Heart right ventricle (tissue), 16 donors: ENCODE results near the gene SYT6. TPM values are rescaled to one million over a fixed set of nuclear protein-coding genes. Genes with fewer than 3 reads are reported as not detected.

Experiments used
- ATAC-seq, 8 donors: fragments of 200-7000 bp; cut with Tn5 transposase; one replicate each; pipeline ENCODE4 v1.9.1; 2020; ENCODE audit warnings: mild to moderate bottlenecking in 8 of 8, moderate library complexity in 8 of 8, moderate number of reproducible peaks in 1 of 8
- DNase-seq, 2 donors: peaks; one replicate each; pipeline ENCODE4 v3.0.0-alpha.2; 2020
- H3K27ac ChIP-seq, 10 donors: fragments of 200-600 bp; sonication (generic) in 2 of 10; one replicate each; pipeline versions ENCODE4 v1.5.0 to v1.8.0; 2020 to 2022; ENCODE audit warnings: mild to moderate bottlenecking in 3 of 10
- H3K27me3 ChIP-seq, 7 donors: fragments of 200-600 bp; one replicate each; pipeline ENCODE4 v1.8.0; 2021 to 2022; ENCODE audit warnings: mild to moderate bottlenecking in 2 of 7
- H3K36me3 ChIP-seq, 9 donors: fragments of 200-600 bp; sonication (generic) in 1 of 9; one replicate each; pipeline versions ENCODE4 v1.5.0 to v1.8.0; 2020 to 2022; ENCODE audit warnings: mild to moderate bottlenecking in 2 of 9
- H3K4me1 ChIP-seq, 9 donors: fragments of 200-600 bp; sonication (generic) in 1 of 9; one replicate each; pipeline versions ENCODE4 v1.5.0 to v1.8.0; 2020 to 2022; ENCODE audit warnings: mild to moderate bottlenecking in 4 of 9
- H3K4me3 ChIP-seq, 10 donors: fragments of 200-600 bp; sonication (generic) in 2 of 10; one replicate each; pipeline versions ENCODE4 v1.5.0 to v1.8.0; 2020 to 2022; ENCODE audit warnings: mild to moderate bottlenecking in 7 of 10, moderate library complexity in 2 of 10
- H3K9me3 ChIP-seq, 11 donors: fragments of 200-600 bp in 10 of 11; sonication (generic) in 2 of 11; one replicate each; pipeline versions ENCODE4 v1.5.0 to v1.8.0; 2013 to 2022; ENCODE audit warnings: mild to moderate bottlenecking in 2 of 11, control low read depth in 1 of 11, moderate library complexity in 1 of 11
- CTCF ChIP-seq, 9 donors: fragments of 200-600 bp; sonication (generic) in 2 of 9; IDR thresholded peaks; one replicate each; pipeline versions ENCODE4 v1.5.0 to v1.8.0; 2021 to 2022; ENCODE audit warnings: antibody characterized with exemption in 9 of 9, mild to moderate bottlenecking in 5 of 9, moderate library complexity in 1 of 9
- WGBS, 2 donors: extraction: QIAGEN DNeasy Blood & Tissue Kit; methylation state at CpG; one replicate each; pipeline ENCODE4 v1.1.7; 2013; ENCODE audit warnings: inconsistent platforms in 1 of 2; 5-methylcytosine and 5-hydroxymethylcytosine counted together
- intact Hi-C, 10 donors: fragments of 100-400 bp; cut with DNase I; formaldehyde crosslinking; loops; one replicate each; pipeline versions ENCODE4 v1.11.1 to v1.14.2; 2022
- polyA plus RNA-seq, 2 donors: library from polyadenylated mRNA; stranded (reverse); fragments of 200-250 nt; gene quantifications; one replicate each; pipeline ENCODE4 v1.2.3, GENCODE V29; 2013
- total RNA-seq, 10 donors: library from RNA; stranded (reverse); fragmentation: NEBNext Ultra II Directional in 3 of 10; extraction: Animal tissue kit (Norgen Biotek cat#: 25700) in 3 of 10; gene quantifications; one replicate each; pipeline versions ENCODE4 v1.2.1 to v1.2.4, GENCODE V29; 2021 to 2023
- donor health status: Arrhythmogenic right ventricular cardiomyopathy.
- donor health status: ischemic (EF 13 %, LVEDD 7.1; RV severe dilation, severe dysfunction).
- donor health status: healthy with polysubstance abuse.
- donor health status: DM: no; HTN: yes; CAD: no.
- donor health status: DM: no; HTN: no; CAD: no.
- donor health status: ischemic (EF 25% LVEDD 6.9; RV normal size, moderate dysfunction).
- donor health status: ischemic (EF 25% LVEDD 5.7; RV mildly dilated, moderate dysfunction).
- donor health status: healthy.
- donor health status: DM: yes; HTN: yes; CAD: no.
- donor health status: Ischemic cardiomyopathy.
- donor health status: ischemic (EF 35%, LVEDD 5.7; RV mildly dilated, moderate dysfunction).
- donor health status: nonischemic (EF 11% LVEDD 7.7; RV severe dilation, severe dysfunction).
- donor health status: DM: yes; HTN: yes; CAD: no.
- donor health status: PGD.
- donor health status: ischemic (EF 29% LVEDD 5.4; RV normal size, mild dysfunction).
- donor health status: nonischemic (EF 23%, LVEDD 6.1; RV moderate dilation, normal function).

Gene SYT6
- total and polyA plus RNA-seq, 12 donors, result 0.21 TPM; not detected in 11

- Histone ChIP-seq H3K27ac (no peak overlapping the region), H3K9me3 (no peaks in the 10 kb centered on the region), H3K36me3 (no peaks in the 10 kb centered on the region), H3K4me3 (no peak overlapping the region), H3K4me1 (peaks cover 0 to 32% (median 0%) of the 10 kb centered on the region in 9 donors), H3K27me3 (peaks cover 0 to 5% (median 0%) of the 10 kb centered on the region in 7 donors)
- WGBS, 2 donors, result 83 to 87% methylated on average over 4 of the region's 4 CpGs
- ATAC-seq (no peak), DNase-seq (no peak)
- no peak for TF ChIP-seq CTCF (IDR thresholded peaks at IDR 0.05)
- intact Hi-C loops, result loop anchor here in 1 of 10 donors (10.0 kb wide), 1 partner anchor 145 kb away; no protein-coding TSS in a partner anchor
These were observed 23.5 kb downstream of the SYT6 start for GRCh38 chr1:114130213-114130612.

DNA sequence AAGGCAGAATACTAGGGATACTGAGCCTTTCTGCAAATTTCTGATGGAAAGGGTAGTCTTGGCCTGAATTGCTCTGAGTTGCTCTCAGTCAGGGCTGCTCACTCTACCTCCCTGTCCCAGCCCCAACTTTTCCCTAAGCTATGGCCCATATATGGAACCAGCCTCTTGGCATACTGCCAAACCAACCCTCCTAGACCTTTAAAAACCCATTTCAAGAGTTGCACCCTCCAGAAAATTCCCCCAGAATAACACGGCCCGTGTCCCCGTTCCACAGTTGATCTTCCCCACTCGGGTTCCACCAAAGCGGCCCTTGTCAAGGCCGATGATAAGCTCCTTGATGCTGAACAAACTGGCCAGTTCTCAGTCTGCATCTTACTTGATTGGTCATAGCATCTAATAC is 25.4 kb downstream of the SYT6 start:
- DNase-seq, result no peak
- intact Hi-C loops, result no loop called here
- Histone ChIP-seq H3K4me1 (peaks cover 0 to 33% (median 0%) of the 10 kb centered on the region in 9 donors), H3K9me3 (no peaks in the 10 kb centered on the region), H3K27me3 (no peaks in the 10 kb centered on the region), H3K4me3 (no peak overlapping the region), H3K27ac (no peak overlapping the region), H3K36me3 (no peaks in the 10 kb centered on the region)
- TF ChIP-seq CTCF (IDR thresholded peaks at IDR 0.05), result no peak
- WGBS, 2 donors, result 71 to 87% methylated on average over 6 of the region's 6 CpGs
- ATAC-seq, result no peak

DNA sequence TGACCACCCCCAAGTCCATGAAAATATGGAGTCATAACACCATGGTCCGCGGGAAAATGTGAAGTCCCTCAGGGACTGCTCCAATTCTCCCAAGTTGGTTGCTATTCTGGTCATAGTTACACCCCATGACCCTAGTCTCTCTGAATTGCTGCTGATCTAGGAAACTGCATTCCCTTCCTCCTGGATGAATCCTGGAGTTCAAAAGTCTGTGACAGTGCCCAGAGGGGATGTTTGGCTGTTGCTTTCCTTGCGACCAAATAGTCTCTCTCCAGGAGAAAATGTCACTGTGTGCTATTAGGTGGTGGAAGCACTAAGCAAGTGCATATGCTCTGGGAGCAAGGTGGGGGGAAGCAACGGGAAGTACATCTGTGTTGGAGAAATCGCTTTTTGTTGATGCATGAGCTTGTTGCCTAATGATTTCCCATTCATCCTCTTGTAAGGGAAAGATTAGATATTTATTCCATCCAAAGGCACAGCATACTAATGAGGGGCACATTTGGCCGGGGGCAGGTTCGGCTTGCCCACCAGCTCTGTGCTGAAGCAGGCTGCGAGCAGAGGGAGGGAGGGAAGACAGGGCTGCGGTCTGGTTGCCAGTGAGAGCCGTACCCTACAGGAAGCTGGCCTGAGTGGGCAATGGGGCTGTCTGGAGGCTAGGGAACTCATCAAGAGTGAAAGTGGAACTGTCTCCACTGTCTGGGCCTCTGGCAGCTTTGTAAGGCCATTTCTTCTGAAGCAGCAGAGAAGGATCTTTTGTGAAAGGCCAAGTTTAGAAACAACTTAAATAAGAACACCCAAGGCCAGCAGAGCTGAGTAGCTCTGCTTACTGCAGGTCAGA is 27.2 kb downstream of the SYT6 start:
- DNase-seq, result no peak
- TF ChIP-seq CTCF (IDR thresholded peaks at IDR 0.05), result no peak

GRCh38 chr1:114124644-114125043 is 29.0 kb downstream of the SYT6 start:
- no peak overlapping the region for H3K4me3 ChIP-seq
- DNase-seq, result no peak
- no peaks in the 10 kb centered on the region for H3K27me3 ChIP-seq
- H3K27ac ChIP-seq, result no peak overlapping the region
- no peak for ATAC-seq
- no peaks in the 10 kb centered on the region for H3K9me3 ChIP-seq
- intact Hi-C loops, result no loop called here
- H3K36me3 ChIP-seq, result no peaks in the 10 kb centered on the region
- peaks cover 0 to 22% (median 0%) of the 10 kb centered on the region in 9 donors for H3K4me1 ChIP-seq
- no peak for TF ChIP-seq CTCF (IDR thresholded peaks at IDR 0.05)
- WGBS, 2 donors, result 93 to 97% methylated on average over 7 of the region's 7 CpGs

More for the DNA sequence above, 27.2 kb downstream of the SYT6 start:
- WGBS, 2 donors, result 71 to 74% methylated on average over 10 of the region's 10 CpGs
- H3K27ac ChIP-seq, result peak overlapping the region in 1 of 10 donors; percentile 71
- H3K4me3 ChIP-seq, result no peak overlapping the region
- H3K36me3 ChIP-seq, result no peaks in the 10 kb centered on the region
- H3K4me1 ChIP-seq, result peaks cover 0 to 40% (median 0%) of the 10 kb centered on the region in 9 donors
- ATAC-seq, result peak in 5 of 8 donors; percentile 30 to 61 (median 44)
- no peaks in the 10 kb centered on the region for H3K27me3 ChIP-seq
- intact Hi-C loops, result no loop called here
- no peaks in the 10 kb centered on the region for H3K9me3 ChIP-seq
